Activated T-helper 1 cell treated with anti-CD3 and anti-CD28 coated beads, Interleukin-2, amount 50 U/mL, for 16 hours (primary cell): ENCODE data around the gene SIGLEC11.
"Not testable (repeated sequence)": the region's sequence is repeated elsewhere in the genome, so short reads cannot be mapped to it uniquely, and the experiment has no call there.

Experiments
- DNase-seq, 2 donors: peaks; one replicate each; pipeline ENCODE4 v3.0.0-alpha.2; 2020; ENCODE audit warnings: low read depth in 1 of 2, low spot score in 1 of 2

SIGLEC11 gene

DNA sequence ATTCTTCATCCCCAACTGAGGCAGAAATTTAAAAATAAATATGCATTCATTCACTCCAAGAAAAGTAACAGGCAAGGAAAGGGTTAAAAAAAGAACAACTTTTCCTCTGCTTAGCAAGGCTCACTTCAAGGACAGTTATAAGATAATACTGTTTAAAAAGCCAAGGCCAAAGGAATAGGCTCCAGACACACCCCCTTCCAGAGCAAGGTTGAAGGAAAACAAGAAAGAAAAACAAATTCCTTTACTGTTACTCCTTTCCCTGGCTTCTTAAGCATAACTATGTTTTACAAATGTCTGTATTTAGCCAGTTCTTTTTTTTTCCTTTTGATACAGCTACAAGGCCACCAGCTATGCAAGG, 8.5 kb downstream of the SIGLEC11 start:
- DNase-seq = no peak

DNA sequence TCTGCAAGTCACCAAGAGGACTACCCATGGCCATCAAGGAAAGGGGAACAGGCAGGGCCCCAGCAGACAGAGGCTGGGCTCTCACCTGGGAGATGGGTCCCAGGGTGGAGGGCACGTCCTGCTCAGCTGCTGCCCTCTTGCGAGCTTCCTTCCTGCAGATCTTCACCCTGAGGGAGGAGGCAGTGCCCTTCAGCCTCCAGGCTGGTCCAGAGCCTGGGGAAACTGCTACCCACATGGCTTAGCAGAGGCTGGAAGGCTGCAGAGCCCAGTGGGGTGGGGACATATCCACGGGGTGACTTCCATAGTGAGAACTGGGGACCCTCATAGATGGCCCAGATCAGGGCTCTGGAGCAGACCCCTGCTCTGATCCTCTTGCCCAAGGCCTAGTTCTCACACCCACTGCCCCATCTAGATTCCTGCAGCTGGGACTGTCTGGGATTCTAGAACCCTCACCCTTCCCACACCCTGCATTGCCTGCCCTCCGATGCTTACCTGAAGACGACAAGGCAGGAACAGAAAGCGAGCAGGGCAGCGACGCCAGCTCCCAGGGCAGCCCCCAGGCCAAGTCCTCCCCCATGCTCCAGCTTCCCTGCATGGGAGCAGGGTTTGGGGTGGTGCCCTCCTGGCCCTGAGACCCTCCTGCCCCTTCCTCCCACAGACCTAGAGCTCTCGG, 9.0 kb downstream of the SIGLEC11 start:
- no peak for DNase-seq

DNA sequence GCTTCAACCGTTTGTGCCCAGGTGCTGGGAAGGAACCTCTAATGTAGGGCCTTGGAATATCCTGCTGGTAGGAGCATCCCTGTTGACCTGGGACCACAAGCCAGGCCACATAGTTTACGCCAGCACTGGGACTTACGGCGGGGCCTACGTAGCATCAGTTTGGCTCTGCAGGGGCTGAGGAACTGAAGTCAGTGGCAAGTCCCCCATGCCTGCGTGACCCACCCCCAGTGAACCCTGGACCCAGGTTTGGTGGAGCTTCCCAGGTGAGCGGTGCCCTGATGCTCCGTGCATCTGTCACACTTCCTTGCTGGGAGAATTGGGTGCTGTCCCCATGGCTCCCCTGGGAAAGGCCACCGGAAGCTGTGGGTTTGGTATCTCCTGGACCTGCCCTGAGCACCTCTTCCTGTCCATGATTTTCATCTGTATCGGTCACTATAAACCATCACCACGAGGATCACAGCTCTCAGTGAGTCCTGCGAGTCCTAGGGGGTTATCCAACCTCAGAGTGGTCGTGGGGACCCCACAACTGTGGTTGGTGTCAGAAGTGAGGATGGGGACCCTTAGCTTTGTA, 9.9 kb downstream of the SIGLEC11 start:
- no peak for DNase-seq

DNA sequence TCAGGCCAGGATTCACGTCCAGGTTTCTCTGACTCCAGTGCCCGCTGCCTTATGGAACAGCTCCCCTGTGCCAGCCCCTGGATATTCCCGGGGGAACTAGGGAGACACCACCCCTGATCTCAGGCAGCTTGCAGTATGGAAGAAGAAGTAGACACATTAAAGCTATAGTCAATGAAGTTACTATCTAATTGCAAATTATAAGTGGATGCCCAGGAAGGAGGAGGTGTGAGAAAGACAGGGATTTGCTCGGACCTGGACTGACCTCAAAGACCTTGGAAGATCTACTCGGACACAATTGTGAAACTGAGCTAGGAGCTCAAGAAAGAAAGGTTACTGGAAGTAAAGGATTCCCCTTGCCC, 10.4 kb downstream of the SIGLEC11 start:
- no peak for DNase-seq

DNA sequence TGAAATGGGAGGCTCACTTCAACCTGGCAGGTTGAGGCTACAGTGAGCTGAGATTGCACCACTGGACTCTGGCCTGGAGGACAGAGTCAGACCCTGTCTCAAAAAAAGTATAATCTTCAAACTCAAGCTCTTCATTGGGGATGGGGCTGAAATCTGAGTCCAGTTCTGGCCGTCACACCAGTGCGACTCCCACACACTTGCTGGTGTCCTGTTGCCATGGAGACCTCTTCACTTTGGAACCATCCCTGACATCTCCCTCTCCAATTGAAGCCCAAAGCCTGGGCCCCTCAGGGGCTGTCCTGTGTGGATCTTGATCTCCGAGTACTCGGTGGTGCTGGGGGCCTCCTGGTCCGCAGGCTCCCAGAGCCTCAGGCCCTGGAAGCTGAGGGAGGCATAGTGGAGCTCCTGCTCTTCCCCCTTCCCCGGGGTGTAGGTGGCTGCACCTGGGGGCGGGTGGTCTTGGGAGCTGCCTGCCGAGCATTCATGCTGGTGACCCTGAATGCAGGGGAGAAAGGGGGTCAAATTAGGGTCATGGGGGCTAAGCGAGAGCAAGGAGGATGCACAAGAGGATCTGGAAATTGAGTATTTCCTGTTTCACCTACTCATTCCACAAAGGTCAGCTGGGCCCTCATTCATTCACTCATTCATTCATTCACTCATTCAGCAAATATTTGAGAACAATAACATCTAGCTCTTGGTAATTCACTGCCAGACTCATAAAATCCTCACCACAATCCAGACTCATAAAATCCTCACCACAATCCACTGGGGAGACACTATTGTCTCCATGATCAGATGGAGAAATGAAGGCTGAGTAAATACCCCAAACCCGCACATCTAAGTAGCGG, 11.0 kb downstream of the SIGLEC11 start:
- DNase-seq = no peak

DNA sequence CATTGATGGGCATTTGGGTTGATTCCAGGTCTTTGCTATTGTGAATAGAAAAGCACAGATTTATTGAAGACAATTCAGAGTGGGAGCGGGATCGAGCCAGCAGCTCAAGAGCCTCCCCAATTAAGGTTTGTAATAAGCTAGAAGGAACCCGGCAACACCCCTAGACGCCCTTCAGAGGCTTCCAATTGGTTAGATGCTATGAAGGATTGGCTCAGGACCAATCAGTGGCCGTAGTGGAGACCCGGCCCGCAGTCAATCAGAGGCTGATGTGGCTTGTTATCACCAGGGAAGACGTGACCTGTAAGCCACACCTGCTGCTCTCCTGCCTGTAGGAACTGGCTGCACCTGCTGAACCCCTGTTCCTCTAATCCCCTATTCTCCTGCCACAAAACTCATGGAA, 14.6 kb downstream of the SIGLEC11 start:
- DNase-seq = no peak

DNA sequence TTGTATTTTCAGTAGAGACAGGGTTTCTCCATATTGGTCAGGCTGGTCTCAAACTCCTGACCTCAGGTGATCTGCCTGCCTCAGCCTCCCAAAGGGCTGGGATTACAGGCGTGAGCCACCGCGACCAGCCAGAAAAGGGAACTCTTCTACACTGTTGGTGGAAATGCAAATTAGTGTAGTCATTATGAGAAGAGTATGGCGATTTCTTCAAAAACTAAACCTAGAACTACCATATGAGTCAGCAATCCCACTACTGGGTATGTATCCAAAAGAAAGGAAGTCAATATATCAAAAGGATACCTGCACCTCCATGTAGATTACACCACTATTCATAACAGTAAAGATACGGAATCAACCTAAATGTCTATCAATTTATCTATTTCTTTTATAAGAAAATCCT, 16.4 kb downstream of the SIGLEC11 start:
- not testable (repeated sequence) for DNase-seq

DNA sequence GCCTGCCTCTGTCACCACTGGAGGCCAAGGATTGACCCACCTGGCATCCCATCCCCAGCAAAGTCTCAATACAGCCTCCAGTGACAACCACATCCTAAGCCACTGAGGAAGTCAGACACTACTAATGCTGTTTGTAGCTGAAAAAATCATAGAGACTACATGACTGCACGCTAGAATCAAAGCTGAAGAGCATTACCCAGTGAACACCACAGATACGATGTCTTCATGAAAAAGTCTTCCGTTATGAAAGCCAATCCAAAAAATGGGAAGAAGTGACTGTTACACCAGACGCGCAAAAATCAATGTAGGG, 20.5 kb downstream of the SIGLEC11 start:
- no peak for DNase-seq

DNA sequence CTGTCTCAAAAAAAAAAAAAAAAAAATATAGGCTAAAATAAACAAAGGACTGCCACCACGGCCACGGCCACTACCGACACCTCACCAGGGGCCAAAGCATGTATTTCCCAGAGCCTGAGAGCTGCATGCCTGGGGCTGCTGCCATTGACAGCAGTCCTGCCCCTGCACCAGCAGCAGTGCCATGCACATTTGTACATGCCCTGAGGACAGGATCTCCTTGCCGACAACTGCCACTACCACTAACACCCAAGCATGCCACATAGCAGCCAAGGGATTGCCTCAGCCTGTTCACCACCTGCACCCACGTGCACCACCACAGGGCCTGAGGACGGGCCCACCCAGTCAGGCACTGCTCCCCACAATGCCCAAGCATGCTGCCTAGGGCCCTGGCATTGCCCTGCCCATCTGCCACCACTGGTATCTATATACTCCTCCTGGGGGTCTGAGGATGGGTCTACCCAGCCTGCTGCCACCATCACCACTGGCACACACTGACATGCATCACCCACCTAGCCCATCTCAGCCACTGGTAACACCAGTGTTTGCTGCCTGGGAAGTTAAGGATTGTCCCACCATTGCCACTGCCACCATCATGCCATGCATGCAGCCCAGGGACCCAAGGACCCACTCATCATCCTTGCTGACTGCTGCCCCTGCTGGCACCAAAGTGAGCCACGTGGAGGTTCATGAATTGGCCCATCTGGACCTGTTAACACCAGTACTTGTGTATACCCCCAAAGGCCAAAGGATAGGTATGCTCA, 21.1 kb downstream of the SIGLEC11 start:
- no peak for DNase-seq

DNA sequence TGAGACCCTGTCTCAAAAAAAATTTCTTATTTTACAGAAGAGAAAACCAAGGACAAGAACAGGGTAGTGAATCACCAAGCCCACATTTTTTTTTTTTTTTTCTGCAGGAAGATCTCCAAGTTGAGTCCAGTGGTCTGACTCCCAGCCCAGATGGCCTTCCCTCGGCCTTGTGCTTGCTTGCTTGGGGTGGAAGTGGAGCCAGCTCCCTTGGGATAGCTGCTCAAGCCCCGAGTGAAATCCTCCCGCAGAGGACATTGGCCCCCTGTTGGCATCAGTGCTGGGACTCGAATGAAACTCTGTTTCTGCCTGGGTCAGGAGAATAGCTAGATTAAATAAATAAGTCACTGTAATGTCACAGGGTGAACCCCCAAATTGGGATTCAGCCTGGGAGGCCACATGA, 22.3 kb downstream of the SIGLEC11 start:
- no peak for DNase-seq

DNA sequence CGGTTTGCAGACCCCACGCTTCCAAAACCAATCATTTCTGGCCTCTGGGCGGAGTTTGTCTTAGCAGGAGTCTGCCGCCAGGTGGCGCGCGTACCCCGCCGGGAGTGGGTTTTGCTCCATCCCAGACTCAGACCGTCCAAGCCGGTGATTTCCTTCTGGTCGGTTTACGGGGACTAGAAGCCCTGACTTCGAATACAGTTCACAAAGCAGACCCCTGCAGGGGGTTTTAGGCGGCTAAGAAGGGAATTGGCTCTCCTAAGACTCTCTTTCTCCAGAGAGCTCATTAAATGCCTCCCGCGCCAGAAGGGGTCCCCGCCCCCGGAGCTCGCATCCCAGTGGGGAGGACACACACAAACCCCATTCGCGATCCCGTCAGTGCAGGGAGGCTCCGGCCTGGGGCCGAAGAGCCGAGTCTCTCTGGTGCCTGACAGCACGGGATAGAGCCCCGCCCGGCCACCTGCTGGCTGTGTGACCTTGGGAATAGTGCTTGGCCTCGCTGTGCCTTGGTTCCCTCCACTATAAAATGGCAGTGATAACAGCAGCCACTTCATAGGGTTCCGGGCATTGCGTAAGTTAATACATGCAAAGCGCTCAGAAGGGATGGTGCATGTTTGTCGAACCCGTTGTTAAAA, 23.1 kb downstream of the SIGLEC11 start:
- DNase-seq = peak; percentile 65 to 68

DNA sequence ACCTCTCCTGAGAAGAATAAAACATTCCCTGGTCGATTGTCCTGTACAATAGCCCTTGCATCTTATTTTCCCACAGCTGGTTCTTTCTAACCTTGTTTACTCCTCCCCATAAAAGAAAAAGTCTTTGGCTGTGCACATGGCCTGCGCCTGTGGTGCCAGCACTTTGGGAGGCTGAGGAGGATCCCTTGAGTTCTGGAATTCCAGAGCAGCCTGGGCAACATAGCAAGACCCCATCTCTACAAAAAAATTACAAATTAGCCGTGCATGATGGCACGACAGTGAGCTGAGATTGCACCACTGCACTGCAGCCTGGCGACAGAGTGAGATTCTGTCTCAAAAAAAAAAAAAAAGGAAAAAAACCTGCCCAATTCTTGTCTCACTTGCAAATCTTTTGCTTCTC, 24.4 kb downstream of the SIGLEC11 start:
- DNase-seq = no peak

DNA sequence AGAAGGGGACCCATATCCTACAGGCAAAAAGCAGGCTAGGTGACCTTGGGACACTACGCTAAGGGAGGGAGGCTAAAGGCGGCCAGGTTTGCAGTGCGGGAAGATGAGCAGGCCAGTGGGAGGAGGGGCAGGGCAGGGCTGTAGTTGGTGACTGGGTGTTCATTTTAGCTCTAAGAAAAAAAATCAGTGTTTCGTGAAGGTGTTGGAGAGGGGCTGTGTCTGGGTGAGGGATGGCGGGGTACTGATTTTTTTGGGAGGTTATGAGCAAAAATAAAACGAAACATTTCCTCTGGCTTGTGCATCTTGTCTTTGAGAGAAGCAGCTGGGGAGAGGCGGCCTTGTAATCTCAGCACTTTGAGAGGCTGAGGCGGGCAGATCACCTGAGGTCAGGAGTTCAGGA, 27.3 kb downstream of the SIGLEC11 start:
- DNase-seq = no peak

DNA sequence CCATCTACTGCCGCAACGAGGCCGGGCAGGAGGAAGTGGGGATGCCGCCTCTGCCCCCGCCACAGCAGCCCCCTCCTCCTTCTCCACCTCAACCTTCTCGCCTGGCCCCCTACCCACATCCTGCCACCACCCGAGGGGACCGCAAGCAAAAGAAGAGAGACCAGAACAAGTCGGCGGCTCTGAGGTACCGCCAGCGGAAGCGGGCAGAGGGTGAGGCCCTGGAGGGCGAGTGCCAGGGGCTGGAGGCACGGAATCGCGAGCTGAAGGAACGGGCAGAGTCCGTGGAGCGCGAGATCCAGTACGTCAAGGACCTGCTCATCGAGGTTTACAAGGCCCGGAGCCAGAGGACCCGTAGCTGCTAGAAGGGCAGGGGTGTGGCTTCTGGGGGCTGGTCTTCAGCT, 28.2 kb downstream of the SIGLEC11 start:
- DNase-seq = peak in 1 of 2 donors; percentile 16

DNA sequence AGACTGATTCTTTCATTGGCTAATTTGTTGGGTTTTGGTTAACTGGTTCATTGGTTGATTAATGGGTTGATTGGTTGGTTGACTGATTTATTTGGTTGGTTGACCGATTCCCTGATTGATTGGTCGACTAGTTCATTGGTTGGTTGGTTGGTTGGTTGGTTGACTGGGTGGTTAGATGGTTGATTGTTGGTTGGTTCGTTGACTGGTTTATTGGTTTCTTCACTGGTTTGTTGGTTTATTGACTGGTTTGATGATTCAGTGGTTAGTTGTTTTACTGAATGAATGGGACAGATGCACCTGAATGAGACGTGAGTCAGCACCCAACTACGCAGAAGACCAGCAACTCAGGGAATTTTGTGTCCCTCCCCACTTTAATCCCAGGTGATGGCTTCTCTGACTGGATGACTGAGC, 28.9 kb downstream of the SIGLEC11 start:
- no peak for DNase-seq

DNA sequence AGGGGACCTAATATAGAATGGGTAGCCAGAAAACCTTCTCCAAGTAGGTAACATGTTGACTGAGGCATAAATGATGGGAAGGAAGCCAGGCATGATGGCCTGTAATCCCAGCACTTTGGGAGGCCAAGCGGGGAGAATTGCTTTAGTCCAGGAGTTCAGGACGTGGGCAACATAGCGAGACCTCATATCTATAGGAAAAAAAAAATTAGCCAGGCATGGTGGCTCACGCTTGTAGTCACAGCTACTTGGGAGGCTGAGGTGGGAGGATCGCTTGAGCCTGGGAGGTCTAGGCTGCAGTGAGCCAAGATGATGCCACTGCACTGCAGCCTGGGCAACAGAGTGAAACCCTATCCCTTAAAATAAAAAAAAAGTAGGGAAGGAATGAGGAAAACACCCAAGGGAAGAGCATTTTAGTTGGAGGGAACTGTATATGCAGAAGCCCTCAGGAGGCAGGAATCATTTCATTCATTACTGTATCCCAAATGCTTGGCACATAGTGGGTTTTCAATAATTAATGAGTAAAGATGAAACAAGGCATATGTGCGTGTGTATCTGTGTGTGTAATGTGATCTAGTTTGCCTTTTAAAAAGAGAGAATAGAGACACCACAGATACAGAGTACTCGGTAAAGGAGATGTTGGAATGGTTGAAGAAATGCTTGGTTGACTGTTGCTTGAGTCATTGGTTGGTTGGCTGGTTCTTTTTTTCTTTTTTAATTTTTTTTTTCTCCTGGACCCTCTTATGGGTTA, 29.5 kb downstream of the SIGLEC11 start:
- DNase-seq = no peak

DNA sequence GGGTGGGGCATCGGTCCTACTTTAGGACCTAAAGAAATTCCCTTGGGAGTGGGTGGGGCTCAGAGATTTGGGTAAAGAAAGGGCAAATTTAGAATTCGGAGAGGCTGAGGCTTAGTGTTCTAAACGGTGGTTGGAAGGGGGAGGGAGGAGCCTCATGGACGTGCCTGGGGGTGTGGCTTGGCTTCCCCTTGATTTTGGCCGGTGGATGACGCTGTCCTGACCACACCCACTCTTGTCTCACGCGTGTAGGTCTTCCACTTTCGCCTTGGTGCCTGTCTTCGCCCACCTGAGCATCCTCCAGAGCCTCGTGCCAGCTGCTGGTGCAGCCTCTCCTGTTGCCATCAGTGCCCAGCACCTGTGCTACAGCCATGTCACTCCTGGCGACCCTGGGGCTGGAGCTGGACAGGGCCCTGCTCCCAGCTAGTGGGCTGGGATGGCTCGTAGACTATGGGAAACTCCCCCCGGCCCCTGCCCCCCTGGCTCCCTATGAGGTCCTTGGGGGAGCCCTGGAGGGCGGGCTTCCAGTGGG, 30.4 kb downstream of the SIGLEC11 start:
- no peak for DNase-seq

DNA sequence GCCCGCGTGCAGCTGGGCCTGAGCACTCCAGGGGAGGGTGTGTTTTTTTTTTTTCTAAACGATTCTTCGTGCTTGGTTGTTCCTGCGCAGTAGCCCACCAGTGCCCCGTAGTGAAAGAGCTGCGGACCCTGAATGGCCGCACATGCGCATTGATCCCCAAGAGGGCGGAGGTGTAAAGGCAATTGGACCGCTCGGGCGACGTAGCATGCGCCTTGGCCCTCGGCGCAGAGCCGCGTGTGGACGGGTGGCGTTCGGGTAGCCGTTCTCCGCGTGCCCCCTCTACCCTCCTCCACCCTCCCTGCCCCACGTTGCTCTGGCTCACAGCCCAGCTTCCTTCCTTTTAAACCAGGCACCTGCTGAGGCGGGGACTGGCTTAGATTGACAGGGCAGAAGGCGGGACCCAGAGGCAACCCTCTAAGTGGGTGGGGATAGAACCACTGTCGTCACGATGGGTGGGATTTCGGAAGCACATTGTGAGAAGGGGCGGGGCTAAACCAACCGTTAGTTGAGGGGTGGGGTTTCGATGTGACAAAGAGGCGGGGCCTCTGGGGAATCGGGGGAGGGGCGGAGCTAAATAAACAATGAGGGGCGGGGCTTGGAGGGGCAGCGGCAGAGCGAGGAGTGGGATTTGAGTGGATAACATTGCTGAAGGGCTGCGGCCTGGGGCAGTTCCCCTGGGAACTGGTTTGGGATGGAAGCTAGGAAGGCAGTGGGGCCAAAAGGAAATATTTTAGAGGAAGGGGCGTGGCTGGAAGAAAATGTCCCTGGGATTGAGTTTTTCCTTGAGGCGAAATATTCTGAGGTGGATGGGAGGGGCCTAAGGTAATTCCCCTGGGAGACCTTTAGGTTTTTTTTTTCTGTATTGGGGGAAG, 31.1 kb downstream of the SIGLEC11 start:
- DNase-seq = peak; percentile 72 to 82

DNA sequence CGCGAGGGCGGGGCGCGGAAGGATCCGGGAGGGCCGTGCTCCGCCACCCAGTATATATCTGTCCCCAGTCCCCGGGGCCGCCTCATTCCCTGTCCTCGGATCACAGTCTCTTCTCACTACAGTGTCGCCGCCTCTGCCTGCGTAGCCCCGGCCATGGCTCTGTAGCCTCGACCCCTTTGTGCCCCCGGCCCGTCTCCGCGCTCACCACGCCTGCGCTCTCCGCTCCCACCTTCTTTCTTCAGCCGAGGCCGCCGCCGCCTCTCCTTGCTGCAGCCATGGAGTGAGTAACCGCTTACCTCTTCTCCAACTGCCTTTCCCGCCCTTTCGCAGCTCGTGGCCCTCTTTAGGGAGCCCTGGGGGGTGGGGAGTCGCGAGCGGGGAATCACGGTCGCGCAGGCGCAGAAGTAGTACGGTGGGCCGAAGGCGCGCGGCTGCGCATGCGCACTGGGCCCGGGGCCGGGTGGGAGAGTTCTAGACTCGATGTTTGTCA, 31.8 kb downstream of the SIGLEC11 start, which contains the start of the genes ATF5 and NUP62:
ATF5 (plus strand) TSS at position 85 of the 490 bp plus-strand sequence. CDS start 1,646 bp downstream, outside the sequence.
NUP62 (minus strand) TSS at position 384 of the 490 bp plus-strand sequence. CDS start 19,697 bp downstream, outside the sequence.
- peak; percentile 81 to 86 for DNase-seq
